Measurements from ENCODE around the gene NELFA.
"Not testable (repeated sequence)": the region's sequence is repeated elsewhere in the genome, so short reads cannot be mapped to it uniquely, and the experiment has no call there.

The NELFA gene

GRCh38 chr4:2042204-2042946 lies 33.6 kb upstream of the NELFA start:
- peak in 34 of 42 donors; percentile 57 to 83 (median 70) for DNase-seq
- intact Hi-C loops (cut with DNase I): no loop called here

- DNase-seq: peak; percentile 72 to 95 (median 91)
- intact Hi-C loops (cut with DNase I): no loop called here
Observed at GRCh38 chr4:2041239-2042130, 32.7 kb upstream of the NELFA start.

- intact Hi-C loops (cut with DNase I): no loop called here
Observed at GRCh38 chr4:2040391-2041238, 31.8 kb upstream of the NELFA start.

GRCh38 chr4:2036866-2037265 lies 28.1 kb upstream of the NELFA start:
- intact Hi-C loops (cut with DNase I): no loop called here
- DNase-seq: peak in 1 of 42 donors; percentile 32

More at GRCh38 chr4:2040391-2041238, 31.8 kb upstream of the NELFA start:
- peak in 2 of 42 donors; percentile 11 to 39 for DNase-seq

GRCh38 chr4:2036327-2036726 lies 27.6 kb upstream of the NELFA start:
- peak in 1 of 42 donors; percentile 16 for DNase-seq
- intact Hi-C loops (cut with DNase I): no loop called here

- DNase-seq; intact Hi-C loops (cut with DNase I): not testable (repeated sequence)
Observed at GRCh38 chr4:2031161-2031560, 22.4 kb upstream of the NELFA start.

GRCh38 chr4:2027120-2027519 lies 18.3 kb upstream of the NELFA start:
- DNase-seq; intact Hi-C loops (cut with DNase I): not testable (repeated sequence)

DNA sequence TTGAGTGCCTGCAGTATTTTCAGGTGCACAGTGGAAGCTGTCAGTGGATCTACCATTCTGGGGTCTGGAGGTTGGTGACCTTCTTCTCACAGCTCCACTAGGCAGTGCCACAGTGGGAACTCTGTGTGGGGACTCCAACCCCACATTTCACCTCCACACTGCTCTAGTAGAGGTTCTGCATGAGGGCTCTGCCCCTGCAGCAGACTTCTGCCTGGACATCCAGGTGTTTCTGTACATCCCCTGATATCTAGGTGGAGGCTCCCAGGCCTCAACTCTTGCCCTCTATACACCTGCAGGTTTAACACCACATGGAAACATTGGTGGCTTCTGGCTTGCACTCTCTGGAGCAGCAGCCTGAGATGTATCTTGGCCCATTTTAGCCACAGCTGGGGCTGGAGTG lies 17.0 kb upstream of the NELFA start:
- intact Hi-C loops (cut with DNase I): no loop called here
- DNase-seq: no peak

DNA sequence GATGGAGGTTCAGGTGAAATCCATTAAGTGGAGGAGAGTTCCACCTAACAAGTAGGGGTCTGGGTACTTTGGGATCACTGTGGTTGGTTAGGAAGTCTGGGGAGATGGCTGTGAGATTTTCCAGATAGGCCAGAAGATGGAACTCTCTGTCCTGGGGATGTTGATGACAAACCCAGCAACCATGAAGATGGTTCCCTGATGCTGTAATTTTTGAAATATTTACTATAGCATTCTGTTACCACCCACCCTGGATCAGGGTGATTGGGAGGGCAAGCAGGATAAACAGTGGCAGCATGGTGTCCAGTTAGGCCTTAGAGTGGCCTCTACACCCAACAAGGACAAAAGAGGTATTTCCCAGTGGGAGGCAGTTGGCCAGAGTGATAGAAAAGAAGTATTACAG lies 15.9 kb upstream of the NELFA start:
- no peak for DNase-seq
- intact Hi-C loops (cut with DNase I): no loop called here

DNA sequence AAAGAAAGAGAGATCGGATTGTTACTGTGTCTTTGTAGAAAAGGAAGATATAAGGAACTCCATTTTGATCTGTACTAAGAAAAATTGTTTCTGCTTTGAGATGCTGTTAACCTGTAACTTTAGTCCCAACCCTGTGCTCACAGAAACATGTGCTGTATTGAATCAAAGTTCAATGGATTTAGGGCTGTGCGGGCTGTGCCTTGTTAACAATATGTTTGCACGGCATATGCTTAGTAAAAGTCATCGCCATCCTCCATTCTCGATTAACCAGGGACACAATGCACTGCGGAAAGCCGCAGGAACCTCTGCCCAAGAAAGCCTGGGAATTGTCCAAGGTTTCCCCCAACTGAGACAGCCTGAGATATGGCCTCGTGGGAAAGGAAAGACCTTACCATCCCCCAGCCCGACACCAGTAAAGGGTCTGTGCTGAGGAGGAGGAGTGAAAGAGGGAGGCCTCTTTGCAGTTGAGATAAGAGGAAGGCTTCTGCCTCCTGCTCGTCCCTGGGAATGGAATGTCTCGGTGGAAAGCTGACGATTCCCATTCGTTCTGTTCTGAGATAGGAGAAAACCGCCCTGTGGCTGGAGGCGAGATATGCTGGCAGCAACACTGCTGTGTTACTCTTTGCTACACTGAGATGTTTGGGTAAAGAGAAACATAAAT lies 12.7 kb upstream of the NELFA start:
- intact Hi-C loops (cut with DNase I); DNase-seq: not testable (repeated sequence)

- intact Hi-C loops (cut with DNase I): no loop called here
- DNase-seq: no peak
Observed at GRCh38 chr4:2015008-2015407, 6.2 kb upstream of the NELFA start.

DNA sequence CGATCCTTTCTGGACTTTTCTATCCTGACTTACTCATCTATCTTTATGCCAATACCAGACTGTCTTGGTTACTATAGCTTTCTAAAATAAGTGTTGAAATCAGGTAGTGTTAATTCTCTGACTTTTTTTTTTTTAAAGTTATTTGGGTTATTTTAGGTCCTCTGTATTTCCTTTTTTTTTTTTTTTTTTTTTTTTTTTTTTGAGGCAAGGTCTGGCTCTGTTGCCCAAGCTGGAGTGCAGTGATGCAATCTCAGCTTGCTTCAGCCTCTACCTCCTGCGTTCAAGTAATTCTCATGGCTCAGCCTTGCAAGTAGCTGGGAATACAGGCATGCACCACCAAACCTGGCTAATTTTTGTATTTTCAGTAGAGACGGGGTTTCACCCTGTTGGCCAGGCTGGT lies 2.8 kb upstream of the NELFA start:
- intact Hi-C loops (cut with DNase I): no loop called here

DNA sequence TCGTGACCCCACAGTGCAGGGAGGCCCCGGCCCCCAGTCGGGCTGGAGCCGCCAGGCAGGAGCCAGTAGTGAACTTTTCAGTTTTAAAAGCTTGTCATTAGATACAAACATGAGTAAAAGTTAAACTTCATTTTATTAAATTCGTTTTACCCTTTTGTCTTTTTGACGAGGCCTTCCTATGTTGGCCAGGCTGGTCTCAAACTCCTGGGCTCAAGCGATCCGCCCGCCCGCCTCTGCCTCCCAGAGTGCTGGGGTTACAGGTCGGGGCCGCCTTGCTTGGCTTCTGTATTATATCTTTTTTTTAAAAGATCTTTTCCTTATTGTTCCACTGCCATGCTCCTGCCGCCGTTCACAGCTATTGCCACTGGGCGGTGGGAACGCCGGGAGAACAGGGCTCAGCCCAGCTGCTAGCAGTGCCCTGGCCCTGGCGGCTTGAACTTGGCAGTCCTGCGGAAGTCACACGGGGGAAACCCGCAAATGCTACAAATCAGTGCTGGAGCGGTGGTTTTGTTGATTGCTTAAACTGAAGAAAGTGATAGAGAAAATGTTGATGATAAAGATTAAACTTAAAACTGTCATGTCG lies 968 bp upstream of the NELFA start:
- intact Hi-C loops (cut with DNase I): no loop called here
- DNase-seq: peak; percentile 16 to 78 (median 63)

More for the DNA sequence above, 2.8 kb upstream of the NELFA start:
- DNase-seq: no peak

GRCh38 chr4:2008671-2008920 lies 178 bp downstream of the NELFA start:
- no peak for DNase-seq
- intact Hi-C loops (cut with DNase I): no loop called here

DNA sequence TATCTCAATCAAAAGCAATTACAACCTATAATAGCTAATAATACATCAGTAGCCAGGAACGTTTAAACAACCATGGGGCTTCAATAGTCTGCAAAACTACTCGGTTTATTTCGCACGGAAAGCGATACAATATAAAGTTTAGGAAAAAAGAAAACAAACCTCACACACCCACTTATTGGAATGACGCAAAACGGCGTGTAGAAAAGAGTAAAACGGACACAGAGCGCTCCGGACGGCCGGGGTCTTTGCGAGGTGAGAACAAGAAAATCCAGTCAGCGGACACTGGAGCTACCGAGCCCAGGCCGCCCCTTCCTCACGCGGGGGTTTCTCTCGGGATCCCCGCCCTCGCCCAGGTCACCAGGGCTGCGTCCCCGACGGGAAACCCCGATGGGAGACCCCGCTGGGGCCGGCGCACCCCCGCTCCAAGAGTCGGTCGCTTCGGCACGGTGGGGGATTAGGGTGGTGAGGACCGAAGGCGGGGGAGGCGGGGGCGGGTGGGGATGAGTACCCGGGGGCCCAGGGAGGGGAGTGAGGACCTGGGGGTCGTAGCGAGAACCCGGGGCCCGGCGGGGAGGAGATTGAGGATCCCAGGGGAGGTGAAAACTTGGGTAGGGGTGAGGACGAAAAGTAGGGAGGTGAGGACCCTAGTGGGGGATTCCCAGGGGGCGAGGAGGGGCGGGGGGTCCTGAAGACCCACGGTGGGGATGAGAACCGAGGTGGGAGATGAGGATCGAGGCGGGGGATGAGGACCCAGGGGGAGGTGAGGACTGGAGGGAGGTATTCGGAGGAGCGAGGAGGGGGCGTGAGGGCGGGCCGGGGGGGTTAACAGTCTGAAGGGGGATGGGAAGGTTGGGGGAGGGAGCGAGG lies 737 bp downstream of the NELFA start:
- intact Hi-C loops (cut with DNase I): no loop called here

GRCh38 chr4:2006956-2007653 lies 1.7 kb downstream of the NELFA start:
- DNase-seq: peak in 1 of 42 donors; percentile 8
- intact Hi-C loops (cut with DNase I): no loop called here

More for the DNA sequence above, 737 bp downstream of the NELFA start:
- DNase-seq: no peak

- intact Hi-C loops (cut with DNase I): no loop called here
- no peak for DNase-seq
Observed at GRCh38 chr4:2006367-2006766, 2.4 kb downstream of the NELFA start.

All from head of caudate nucleus (tissue), 42 donors.